ENCODE results near the gene NEU1.

GRCh38 chr6:31880616-31881015, 18.0 kb upstream of the NEU1 start:
- no peak for TF ChIP-seq CTCF (conservative IDR thresholded peaks at IDR 0.05; ENCODE audit: low read length)
- TF ChIP-seq EZH2phosphoT487 (IDR thresholded peaks at IDR 0.05; ENCODE audit: borderline replicate concordance) = no peak

All from Loucy (cell line).